Right hindlimb (tissue), 1 donor: ENCODE measurements around the gene C12orf56.

Experiments used
- DNase-seq: peaks from one replicate; pipeline ENCODE4 v3.0.0-alpha.2; 2018

Gene C12orf56, protein sequence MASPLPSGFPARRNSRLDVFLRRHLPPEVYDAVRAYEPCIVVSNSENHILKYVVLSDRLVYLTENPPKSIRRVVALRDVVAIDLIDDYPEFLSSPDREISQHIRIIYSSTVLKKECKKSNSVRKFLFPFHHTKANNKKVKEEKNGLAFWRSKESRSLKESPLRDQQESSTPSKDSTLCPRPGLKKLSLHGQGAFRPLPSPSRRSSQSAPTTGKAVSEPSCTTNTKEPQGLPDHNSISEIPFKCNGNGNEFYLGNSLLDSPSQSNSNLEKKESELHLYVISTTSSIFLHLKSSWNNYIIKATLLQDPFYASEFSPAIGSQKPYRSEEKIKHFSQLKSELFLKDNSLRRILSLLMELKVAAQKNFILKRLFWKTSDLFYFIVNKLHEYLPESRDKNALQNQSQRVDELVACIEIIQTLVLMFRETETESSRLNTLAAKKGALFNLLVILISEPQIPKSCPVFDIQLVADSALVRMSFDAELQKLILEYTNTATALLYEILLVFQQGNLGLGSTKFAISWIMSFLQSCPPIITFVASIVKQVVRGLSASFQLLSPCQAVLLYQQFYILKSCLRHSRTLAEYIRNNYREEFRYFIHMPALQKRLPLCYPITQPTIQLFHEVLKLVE

DNA sequence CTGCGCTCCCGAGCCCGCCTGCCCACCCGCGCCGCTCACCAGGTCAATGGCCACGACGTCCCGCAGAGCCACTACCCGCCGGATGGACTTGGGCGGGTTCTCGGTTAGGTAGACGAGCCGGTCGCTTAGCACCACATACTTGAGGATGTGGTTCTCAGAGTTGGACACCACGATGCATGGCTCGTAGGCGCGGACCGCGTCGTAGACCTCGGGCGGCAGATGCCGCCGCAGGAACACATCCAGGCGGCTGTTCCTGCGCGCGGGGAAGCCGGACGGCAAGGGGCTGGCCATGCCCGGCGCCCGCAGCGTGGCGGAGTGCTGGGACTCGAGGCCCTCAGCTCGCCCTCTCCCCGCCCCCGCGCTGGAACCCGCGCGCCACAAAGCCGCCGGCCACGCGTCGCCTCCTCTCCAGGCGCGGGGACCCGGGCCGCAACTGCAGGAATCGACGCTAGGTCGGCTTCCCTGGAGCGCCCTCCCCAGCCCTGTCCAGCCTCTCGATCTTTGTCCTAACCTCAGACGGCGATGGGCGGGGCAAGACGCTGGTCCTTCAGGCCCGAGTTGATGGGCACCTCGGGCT, at the start of gene C12orf56:
Gene C12orf56 (minus strand): TSS at position 484 of the 577 bp plus-strand sequence. CDS start 193 bp downstream, at position 291.
- DNase-seq: peak; percentile 36

DNA sequence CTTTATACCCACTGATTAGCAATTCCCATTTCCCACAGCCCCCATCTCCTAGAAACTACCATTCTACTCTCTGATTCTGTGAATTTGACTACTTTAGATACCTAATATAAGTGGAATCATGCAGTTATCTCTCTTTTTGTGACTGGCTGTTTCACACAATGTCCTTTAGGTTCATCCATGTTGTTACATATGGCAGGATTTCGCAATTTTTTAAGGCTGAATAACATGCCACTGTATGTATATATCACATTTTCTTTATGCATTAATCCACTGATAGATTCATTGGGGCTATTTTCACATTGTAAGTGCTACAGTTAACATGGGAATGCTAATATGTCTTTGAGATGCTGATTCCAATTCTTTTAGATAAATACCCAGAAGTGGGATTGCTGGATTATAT, 49.5 kb upstream of the C12orf56 start:
- DNase-seq: no peak

DNA sequence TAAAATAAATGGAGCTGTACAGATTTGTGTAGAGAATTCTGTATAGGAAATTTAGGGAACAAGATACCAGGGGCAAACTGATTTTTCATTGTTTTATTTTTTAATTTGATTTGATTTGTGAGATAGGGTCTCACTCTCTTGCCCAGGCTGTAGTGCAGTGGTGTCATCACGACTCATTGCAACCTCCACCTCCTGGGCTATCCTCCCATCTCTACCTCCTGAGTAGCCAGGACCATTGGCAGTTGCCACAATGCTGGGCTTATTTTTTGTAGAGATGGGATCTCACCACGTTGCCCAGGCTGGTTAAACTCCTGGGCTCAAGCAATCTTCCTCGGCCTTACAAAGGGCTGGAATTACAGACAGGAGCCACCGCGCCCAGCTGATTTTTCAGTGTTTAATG, 43.4 kb upstream of the C12orf56 start:
- DNase-seq: no peak

DNA sequence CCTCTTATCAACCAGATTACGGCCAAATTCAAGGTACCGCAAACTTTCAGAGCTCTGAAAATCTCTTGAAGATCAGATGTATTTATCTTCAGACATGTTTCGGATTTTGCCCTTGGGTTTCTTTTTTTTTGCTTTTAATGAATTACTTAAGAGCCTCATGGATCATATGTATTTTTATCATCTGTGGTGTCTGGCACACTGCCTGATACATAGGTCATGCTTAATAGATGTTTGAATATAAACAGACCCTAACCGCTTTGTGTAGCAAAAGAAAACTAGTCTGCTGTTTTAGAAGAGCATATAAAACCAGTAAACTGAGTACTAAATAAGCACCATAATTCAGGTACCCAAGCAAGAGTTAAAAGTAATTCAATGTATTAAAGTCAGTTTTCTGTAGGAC, 41.2 kb upstream of the C12orf56 start:
- no peak for DNase-seq

DNA sequence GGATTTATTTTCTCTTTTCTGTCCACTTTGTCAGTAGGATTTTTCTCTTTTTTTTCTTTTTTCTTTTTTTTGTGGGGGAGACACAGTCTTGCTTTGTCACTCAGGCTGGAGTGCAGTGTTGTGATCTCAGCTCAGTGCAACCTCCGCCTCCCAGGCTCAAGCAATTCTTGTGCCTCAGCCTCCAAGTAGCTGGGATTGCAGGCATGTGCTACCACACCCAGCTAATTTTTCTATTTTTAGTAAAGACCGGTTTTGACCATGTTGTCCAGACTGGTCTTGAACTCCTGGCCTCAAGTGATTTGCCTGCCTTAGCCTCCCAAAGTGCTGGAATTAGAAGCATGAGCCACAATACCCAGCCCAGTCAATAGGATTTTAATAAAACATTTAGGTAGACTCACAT, 40.3 kb upstream of the C12orf56 start:
- DNase-seq: no peak

DNA sequence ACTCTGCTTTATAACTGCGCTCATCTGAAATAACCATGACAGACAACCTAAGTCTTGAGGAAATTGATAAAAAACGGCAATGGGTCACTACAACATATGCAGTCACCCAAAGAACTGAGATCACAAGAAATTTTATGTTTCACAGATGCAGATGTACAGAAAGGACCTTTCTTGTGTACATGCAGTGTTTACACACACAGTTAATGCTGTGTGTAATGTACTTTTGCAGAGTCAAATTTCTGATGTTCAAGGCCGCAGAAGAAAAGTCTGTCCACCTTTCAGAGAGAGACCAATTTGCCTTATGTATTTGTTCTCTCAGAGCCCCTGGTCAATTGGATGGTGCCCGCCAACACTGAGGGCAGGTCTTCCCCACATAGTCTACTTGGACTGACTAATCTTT, 38.4 kb upstream of the C12orf56 start:
- DNase-seq: no peak

DNA sequence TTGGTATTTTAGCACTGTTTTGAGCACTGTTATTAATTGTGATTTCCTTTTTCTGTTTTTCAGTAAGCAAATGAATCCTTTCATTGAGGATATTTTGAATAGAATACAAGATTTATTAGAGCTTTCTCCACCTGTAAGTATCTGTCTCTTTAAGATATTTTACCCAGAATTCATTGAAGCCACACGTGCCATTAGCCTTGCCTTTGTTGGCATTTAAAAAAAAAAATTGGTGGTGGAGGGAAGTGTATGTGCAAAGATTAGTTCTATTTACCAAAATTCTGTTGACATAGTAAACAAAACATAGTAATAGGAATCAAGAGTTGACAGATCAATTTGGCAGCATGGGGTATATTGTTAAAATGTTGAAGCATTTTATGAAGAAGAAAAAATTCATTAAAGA, 37.4 kb upstream of the C12orf56 start:
- DNase-seq: no peak

DNA sequence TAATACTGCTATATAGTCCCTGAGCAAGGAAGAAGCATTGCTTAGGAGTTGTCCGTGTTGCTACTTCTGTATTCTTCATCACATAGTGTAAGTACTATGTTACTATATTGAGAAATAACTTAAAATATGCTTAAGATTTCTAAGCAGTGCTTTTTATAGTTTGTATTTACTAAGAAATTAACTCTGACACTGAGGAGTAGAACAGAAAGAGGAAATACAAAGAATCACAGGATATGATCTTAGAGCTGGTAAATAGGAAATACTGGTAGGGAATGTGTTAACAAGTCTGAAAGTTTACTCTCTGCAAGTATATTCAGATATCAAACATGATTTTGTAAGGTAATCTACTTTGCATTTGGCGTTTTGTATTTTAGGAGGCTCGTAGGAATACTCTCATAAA, 29.1 kb upstream of the C12orf56 start:
- no peak for DNase-seq

DNA sequence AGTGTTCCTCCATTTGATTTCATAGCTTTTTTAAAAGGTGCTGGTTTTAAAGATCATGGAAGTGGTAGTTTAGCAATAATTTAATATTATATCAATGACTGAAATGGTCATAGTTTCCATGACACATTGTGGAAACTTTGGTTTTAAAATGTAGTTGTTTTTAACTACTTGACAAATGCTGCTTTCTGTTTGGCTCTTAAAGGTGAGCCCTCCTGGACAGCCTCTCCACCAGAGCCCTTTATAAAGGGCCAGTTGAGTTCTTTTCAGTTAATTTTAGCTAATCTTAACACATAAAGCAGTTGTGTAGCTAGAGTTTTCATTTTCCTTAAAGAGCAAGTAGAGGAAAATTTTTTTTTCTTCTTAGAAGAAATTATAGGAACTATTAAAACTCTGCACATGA, 27.7 kb upstream of the C12orf56 start:
- DNase-seq: no peak

DNA sequence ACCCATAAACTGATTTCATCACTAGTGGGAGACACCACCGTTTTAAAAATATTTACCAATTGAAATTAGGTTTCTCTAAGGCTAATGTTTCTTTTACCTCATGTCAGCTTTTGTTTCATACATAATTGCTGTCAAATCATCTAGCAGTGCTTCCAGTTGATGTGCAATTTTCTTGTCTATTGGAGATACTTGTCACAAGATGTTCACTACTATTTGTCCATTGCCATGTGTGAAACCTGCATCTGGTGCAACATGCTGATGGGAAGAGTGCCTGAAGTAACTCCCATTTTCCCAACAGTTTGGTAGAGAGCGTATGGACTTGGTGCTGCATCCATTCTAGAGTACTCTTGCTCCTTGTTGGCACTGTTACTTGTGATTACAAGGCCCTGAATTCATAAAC, 23.3 kb upstream of the C12orf56 start:
- no peak for DNase-seq

DNA sequence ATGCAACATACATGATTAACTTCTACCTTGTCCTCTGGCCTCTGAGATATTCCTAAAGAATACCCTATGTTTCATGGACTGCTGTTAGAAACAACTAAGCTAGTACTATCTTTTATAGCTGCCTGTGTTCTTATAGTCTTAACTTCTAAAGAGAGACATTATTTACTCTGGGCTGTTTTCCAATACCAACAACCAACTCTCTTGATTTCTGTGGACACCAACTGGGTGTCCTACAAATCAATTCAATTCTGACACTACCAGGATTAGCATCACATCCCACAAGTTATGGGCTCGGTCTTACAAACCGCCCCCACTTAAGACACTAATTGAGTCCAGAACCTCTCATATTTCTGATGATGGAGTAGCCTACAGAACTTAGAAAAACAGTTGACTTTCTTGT, 21.9 kb upstream of the C12orf56 start:
- DNase-seq: no peak

DNA sequence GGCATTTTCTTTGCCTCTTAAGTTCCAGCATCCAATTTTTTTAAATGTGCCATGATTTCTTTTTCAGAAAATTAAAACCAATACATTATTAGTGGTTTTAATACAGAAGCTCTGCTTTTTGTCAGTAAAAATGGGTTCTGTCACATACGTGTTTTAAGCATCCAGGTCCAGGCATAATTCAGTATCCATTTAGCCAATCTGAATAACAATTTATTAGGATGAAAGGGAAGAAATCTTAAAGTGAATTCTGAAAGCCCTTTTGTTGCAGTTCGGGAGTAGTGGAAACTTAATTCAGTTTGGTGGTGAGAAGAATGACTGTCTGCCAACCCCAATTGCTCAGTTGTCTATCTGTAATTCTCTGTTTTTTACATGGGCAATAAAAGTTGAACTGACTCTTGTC, 20.9 kb upstream of the C12orf56 start:
- DNase-seq: no peak

DNA sequence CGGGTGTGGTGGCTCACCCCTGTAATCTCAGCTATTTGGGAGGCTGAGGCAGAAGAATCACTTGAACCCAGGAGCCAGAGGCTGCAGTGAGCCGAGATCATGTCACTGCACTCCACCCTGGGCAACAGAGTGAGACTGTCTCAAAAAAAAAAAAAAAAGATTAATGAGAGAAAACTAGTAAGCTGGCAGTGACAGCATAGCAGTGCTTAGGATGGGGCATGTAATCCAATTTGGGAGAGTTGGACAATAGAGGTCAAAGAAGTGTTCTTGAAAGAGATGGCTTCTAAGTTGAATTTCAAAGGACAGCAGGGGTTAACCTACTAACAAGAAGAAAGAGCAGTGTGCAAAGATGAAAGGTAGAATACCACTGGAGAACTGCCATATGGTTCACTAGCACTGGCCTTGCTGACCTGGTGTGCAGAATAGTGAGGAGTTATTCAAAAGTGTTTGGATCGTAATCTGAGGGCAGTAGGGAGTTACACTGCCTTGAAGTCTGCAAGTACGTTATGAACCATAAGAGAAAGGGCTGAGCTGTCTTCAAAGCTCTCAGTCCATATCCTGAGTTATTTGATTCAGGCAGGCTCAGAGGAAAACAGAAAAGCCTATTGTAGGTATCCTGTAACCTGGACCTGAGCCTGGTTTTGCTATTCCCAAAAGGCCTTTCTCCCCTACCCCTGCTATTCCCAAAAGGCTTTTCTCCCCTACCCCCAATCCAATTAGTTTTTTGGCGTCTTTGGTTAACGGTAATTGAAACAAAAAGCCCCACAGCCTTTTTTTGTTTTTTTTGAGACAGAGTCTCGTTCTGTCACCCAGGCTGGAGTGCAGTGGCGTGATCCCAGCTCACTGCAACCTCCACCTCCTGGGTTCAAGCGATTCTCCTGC, 17.0 kb upstream of the C12orf56 start:
- no peak for DNase-seq

DNA sequence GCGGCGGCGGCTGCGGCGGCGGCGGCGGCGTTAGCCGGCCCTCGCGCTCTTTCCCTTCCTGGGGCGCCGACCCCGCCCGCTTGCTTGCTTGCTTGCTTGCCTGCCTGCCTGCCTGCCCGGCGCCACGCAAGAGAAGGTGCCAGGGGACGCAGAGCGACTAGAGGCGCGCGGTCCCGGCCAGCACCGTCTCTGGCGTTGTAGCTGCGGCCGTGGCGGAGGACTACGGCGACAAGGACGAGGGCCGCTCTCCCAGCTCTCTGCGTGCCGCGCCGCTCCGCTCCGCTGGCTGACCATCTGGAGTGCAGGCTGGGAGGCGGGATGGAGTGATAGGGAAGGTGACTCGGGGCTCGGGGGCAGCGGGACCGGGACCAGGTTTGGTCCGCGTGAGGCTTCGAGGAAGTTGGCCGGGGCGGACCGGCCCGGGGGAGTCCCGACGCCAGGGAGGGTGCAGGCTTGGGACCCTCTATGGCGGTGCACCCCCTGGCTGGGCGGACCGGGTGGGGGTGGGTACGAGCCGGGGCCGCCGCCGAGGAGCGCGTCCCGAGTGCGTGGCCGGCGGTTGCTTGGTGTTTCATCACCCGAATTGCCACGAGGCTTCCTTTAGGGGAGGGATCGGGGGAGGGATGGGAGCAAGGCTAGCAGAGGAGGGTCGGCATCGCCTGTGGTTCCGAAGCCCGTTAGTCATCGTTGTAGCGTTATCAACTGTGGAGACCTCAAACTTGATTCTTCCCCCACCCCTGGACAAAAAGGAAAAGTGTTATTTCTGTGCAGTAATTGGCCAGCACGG, 14.1 kb upstream of the C12orf56 start:
- DNase-seq: peak; percentile 78

DNA sequence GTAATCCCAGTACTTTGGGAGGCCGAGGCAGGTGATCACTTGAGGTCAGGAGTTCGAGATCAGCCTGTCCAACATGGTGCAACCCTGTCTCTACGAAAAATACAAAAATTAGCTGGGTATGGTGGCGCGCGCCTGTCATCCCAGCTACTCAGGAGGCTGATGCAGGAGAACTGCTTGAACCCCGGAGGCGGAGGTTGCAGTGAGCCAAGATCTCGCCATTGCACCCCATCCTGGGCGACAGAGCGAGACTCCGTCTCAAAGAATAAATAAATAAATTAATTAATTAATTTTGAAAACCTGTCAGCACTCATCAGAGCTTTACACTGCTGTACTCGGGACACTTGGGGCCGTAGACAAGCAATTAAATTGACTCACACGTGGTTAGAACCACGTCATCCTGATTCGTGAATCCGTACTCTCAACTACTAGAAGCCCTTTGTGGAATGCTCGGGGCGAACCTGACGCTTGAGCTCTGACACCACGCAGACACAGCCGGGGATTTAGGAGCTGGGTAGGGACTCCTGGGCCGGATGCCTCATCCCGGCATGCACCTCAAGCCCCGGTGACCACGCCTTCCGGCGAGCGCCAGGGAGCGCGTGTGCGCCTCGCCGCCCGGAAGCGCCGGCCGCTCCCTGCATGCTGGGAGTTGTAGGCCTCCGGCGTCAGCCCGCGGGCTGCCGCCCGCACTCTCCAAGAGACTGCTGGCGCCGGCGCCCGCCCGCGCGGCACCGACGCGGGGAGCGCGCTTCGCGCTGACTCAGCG, 13.3 kb upstream of the C12orf56 start, which contains the start of gene XPOT:
Gene XPOT (plus strand): TSS at position 686 of the 763 bp plus-strand sequence. CDS start 5,644 bp downstream, outside the sequence.
- peak; percentile 98 for DNase-seq

DNA sequence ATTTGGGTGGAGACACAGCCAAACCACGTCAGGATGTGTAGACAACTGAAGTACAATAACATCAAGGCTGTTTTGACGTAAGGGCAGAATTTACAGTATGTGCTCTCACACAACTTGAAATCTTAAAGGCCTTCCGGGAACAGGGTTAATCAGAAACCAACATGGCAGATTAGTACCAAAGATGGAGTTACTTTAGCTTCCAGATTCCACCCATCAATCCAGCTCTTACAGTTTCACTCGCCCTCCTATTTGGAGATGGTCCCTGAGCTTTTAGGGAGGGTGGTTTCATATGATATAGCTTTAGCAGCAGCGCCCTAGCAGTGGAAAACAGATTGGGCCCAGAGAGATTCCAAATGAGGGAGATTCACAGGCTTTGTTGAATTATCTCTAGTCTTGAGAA, 11.6 kb upstream of the C12orf56 start:
- DNase-seq: no peak

DNA sequence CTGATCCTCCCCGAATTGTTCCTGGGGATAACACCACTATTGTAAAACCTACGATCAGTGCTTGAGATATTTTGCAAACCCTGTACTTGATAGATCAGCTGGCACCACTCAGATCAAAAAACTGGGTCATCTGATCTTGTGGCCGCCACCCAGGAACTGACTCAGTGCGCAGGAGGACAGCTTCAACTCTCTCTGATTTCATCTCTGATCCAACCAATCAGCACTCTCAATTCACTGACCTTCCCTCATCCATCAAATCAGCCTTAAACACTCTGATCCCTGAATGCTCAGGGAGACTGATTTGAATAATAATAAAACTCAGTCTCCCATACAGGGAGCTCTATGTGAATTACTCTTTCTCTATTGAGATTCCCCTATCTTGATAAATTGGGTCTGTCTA, 9.5 kb upstream of the C12orf56 start:
- DNase-seq: no peak

DNA sequence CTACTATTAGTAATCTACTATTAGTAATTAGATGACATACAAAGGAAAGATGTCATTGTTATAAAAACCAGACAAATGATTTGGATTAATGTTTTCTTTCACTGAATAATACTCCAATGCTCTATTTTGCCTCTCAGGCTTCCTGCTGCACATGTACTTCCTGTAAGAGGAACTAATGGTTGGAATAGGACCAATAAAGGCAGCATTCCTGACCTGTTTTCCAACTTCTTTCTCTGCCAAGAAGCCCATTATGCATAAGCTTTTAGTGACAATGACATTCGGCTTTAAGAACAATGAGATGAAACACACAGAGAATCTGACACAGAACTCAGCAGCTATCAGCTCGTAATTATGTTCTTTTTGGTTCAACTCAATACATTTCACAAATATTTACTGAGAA, 5.2 kb upstream of the C12orf56 start:
- no peak for DNase-seq

DNA sequence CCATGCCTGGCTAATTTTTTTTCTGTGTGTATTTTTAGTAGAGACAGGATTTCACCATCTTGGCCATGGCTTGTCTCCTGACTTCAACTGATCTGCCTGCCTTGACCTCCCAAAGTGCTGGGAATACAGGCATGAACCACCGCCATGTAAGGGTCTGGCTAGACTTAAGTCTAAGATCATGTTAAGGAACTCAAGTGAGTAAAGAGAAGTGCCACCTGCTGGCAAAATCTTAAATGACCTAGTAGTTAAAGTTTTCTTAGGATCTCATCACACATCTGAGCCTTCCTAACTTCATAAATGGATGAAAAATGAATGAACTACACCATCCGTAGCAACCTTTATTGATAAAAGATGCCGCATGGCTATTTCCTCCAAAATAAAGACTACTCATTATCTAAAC, 1.7 kb upstream of the C12orf56 start:
- no peak for DNase-seq

DNA sequence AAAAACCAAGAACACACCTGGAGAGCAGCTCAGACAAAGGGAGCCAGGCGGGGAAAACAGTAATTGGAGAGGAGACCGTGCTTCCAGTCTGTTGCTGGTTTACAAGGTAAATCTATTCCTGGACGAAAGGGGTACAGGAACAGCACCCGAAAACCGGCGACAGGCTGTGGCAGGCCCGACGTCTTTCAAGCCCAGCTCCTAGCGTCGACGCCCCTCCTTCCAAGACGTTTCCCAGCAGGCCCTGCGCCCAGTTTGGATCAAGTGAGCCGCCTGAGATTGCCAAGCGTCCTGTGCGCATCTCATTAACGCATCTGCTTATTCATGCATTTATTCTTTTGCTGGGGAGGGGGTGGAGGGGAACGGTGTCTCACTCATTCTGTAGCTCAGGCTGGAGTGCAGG, 1.4 kb downstream of the C12orf56 start:
- no peak for DNase-seq

DNA sequence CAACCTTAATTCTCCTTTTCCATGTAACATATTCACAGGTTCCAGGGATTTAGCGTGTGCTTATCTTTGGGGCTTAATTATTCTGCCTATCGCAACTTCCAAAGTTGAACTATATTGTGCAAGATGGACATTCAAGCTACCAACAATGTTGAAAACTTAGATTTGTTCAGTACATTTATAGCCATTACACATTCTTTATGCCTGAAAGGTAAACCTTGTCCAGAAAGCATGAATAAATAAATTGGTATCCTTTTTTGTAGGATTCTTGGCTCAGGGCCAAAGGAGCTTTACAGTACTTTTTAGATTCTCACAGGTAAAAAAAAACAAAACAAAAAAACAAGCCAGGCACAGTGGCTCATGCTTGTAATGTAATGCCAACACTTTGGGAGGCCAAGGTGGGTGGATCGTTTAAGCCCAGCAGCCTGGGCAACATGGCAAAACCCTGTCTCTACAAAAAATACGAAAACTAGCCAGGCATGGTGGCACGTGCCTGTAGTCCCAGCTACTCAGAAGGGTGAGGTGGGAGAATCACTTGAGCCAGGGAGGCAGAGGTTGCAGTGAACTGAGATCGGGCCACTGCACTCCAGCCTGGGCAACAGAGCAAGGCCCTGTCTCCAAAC, 3.3 kb downstream of the C12orf56 start:
- DNase-seq: no peak
